ENCODE measurements around the gene DNAJB14.

- TF ChIP-seq CTCF (IDR thresholded peaks at IDR 0.05; ENCODE audit: poor library complexity) (no peak), EZH2 (IDR thresholded peaks at IDR 0.05; ENCODE audit: borderline replicate concordance) (no peak), EZH2phosphoT487 (IDR thresholded peaks at IDR 0.05; ENCODE audit: low read depth, severe bottlenecking, unreplicated experiment) (no peak)
Observed at GRCh38 chr4:99945718-99946355, 581 bp downstream of the DNAJB14 start.

All from hepatocyte (in vitro differentiated cells).